Measurements from ENCODE around the gene SOCS3. TPM values are rescaled to one million over a fixed set of nuclear protein-coding genes. Genes with fewer than 3 reads are reported as not detected.

The SOCS3 gene
- total RNA-seq, 1 donor = 95.2 TPM

- peak; percentile 93 for DNase-seq (ENCODE audit: insufficient read length, low spot score, missing footprints)
- no peak for TF ChIP-seq CTCF (IDR thresholded peaks at IDR 0.05; ENCODE audit: extremely low read depth, low read depth, low read length)
- H3K27me3 ChIP-seq (ENCODE audit: insufficient read depth, low read length) = no peaks in the 10 kb centered on the region
- H3K4me1 ChIP-seq (ENCODE audit: insufficient read depth, low read length) = peaks cover 28% of the 10 kb centered on the region
- no peaks in the 10 kb centered on the region for H4K20me1 ChIP-seq (ENCODE audit: insufficient read depth, low read length)
- H3K27ac ChIP-seq (ENCODE audit: low read depth, low read length) = peak overlapping the region; percentile 66
- H3K4me3 ChIP-seq (ENCODE audit: insufficient read depth, low read length) = no peak overlapping the region
- no peaks in the 10 kb centered on the region for H3K9me3 ChIP-seq (ENCODE audit: low read depth, low read length)
- peak overlapping the region; percentile 66 for H2AFZ ChIP-seq (ENCODE audit: low read length)
- H3K4me2 ChIP-seq (ENCODE audit: insufficient read depth, low read length) = no peak overlapping the region
- no peaks in the 10 kb centered on the region for H3K36me3 ChIP-seq (ENCODE audit: insufficient read depth, low read length)
- H3K79me2 ChIP-seq (ENCODE audit: insufficient read depth, low read length) = peaks cover under 1% of the 10 kb centered on the region
Observed at GRCh38 chr17:78364436-78365281, 4.8 kb upstream of the SOCS3 start.

GRCh38 chr17:78362671-78363070 is 2.8 kb upstream of the SOCS3 start:
- peak; percentile 20 for TF ChIP-seq CTCF (IDR thresholded peaks at IDR 0.05; ENCODE audit: extremely low read depth, low read depth, low read length)
- Histone ChIP-seq H3K36me3 (ENCODE audit: insufficient read depth, low read length) (peaks cover 14% of the 10 kb centered on the region), H3K4me2 (ENCODE audit: insufficient read depth, low read length) (no peak overlapping the region), H3K27ac (ENCODE audit: low read depth, low read length) (no peak overlapping the region), H3K79me2 (ENCODE audit: insufficient read depth, low read length) (peaks cover 21% of the 10 kb centered on the region), H3K4me1 (ENCODE audit: insufficient read depth, low read length) (peaks cover 32% of the 10 kb centered on the region), H3K4me3 (ENCODE audit: insufficient read depth, low read length) (no peak overlapping the region), H4K20me1 (ENCODE audit: insufficient read depth, low read length) (peaks cover 20% of the 10 kb centered on the region), H3K27me3 (ENCODE audit: insufficient read depth, low read length) (no peaks in the 10 kb centered on the region), H3K9me3 (ENCODE audit: low read depth, low read length) (no peaks in the 10 kb centered on the region), H2AFZ (ENCODE audit: low read length) (no peak overlapping the region)
- DNase-seq (ENCODE audit: insufficient read length, low spot score, missing footprints) = peak; percentile 77

GRCh38 chr17:78362232-78362631 is 2.4 kb upstream of the SOCS3 start:
- H3K4me3 ChIP-seq (ENCODE audit: insufficient read depth, low read length) = no peak overlapping the region
- H3K36me3 ChIP-seq (ENCODE audit: insufficient read depth, low read length) = peaks cover 18% of the 10 kb centered on the region
- H3K27ac ChIP-seq (ENCODE audit: low read depth, low read length) = no peak overlapping the region
- H3K4me2 ChIP-seq (ENCODE audit: insufficient read depth, low read length) = no peak overlapping the region
- no peaks in the 10 kb centered on the region for H3K9me3 ChIP-seq (ENCODE audit: low read depth, low read length)
- no peak for TF ChIP-seq CTCF (IDR thresholded peaks at IDR 0.05; ENCODE audit: extremely low read depth, low read depth, low read length)
- no peaks in the 10 kb centered on the region for H3K27me3 ChIP-seq (ENCODE audit: insufficient read depth, low read length)
- H2AFZ ChIP-seq (ENCODE audit: low read length) = no peak overlapping the region
- peaks cover 36% of the 10 kb centered on the region for H3K4me1 ChIP-seq (ENCODE audit: insufficient read depth, low read length)
- peak; percentile 57 for DNase-seq (ENCODE audit: insufficient read length, low spot score, missing footprints)
- H3K79me2 ChIP-seq (ENCODE audit: insufficient read depth, low read length) = peaks cover 25% of the 10 kb centered on the region
- peaks cover 24% of the 10 kb centered on the region for H4K20me1 ChIP-seq (ENCODE audit: insufficient read depth, low read length)

GRCh38 chr17:78361225-78361701 is 1.4 kb upstream of the SOCS3 start:
- no peak overlapping the region for H3K4me3 ChIP-seq (ENCODE audit: insufficient read depth, low read length)
- H3K27ac ChIP-seq (ENCODE audit: low read depth, low read length) = no peak overlapping the region
- peaks cover 28% of the 10 kb centered on the region for H3K79me2 ChIP-seq (ENCODE audit: insufficient read depth, low read length)
- H4K20me1 ChIP-seq (ENCODE audit: insufficient read depth, low read length) = peaks cover 29% of the 10 kb centered on the region
- peaks cover 41% of the 10 kb centered on the region for H3K4me1 ChIP-seq (ENCODE audit: insufficient read depth, low read length)
- H3K9me3 ChIP-seq (ENCODE audit: low read depth, low read length) = no peaks in the 10 kb centered on the region
- DNase-seq (ENCODE audit: insufficient read length, low spot score, missing footprints) = peak; percentile 69
- H3K27me3 ChIP-seq (ENCODE audit: insufficient read depth, low read length) = no peaks in the 10 kb centered on the region
- no peak for TF ChIP-seq CTCF (IDR thresholded peaks at IDR 0.05; ENCODE audit: extremely low read depth, low read depth, low read length)
- H2AFZ ChIP-seq (ENCODE audit: low read length) = no peak overlapping the region
- H3K36me3 ChIP-seq (ENCODE audit: insufficient read depth, low read length) = peaks cover 21% of the 10 kb centered on the region
- H3K4me2 ChIP-seq (ENCODE audit: insufficient read depth, low read length) = peak overlapping the region; percentile 86
